Measurements from ENCODE around the gene CBX2.

DNA sequence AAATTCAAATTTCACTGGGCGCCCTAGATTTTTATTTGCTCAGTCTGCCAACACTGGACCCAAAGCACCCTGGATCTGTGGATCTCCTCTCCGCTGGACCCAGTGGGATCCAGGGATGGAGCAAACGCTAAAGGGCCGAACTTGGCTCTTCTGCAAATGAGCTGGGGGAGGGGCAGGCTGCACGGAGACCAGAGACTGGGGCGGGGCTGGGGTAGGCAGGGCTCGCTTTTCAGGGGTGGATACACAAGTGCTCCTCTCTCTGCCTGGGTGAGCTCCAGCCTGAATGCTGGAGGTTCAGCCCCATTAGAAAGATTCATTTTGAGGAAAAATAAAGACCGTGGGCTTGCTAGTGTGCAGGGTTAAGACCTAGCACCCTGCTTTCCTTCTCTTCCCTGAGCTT, 52.4 kb downstream of the CBX2 start:
- TF ChIP-seq ELK1 (IDR thresholded peaks at IDR 0.05; ENCODE audit: low read depth, low read length) = no peak
- TF ChIP-seq EP300 (IDR thresholded peaks at IDR 0.05) = no peak
- TF ChIP-seq RFX5 (IDR thresholded peaks at IDR 0.05) = no peak
- no peak for TF ChIP-seq REST (IDR thresholded peaks at IDR 0.05)
- no peak for TF ChIP-seq PBX3 (IDR thresholded peaks at IDR 0.05)
